Stimulated activated naive CD4-positive, alpha-beta T cell treated with Interleukin-2 at 50 U/mL for 16 hours (primary cell): ENCODE results near the gene NAA15.
A peak's percentile ranks its signal among the peaks of the same experiment; 100 is the strongest.
"Not testable (repeated sequence)": the region's sequence is repeated elsewhere in the genome, so short reads cannot be mapped to it uniquely, and the experiment has no call there.

ENCODE experiments used
- DNase-seq: peaks from one replicate; lab custom pipeline; 2025; lab: John Stamatoyannopoulos, UW

The NAA15 gene

GRCh38 chr4:139301113-139301820 lies at the start of gene NAA15:
Gene NAA15 (plus strand): TSS chr4:139301505. CDS start chr4:139301778, 273 bp downstream.
- peak; percentile 97 for DNase-seq

GRCh38 chr4:139253046-139253445 lies 48.3 kb upstream of the NAA15 start:
- no peak for DNase-seq

- DNase-seq: no peak
These were observed 47.6 kb upstream of the NAA15 start for GRCh38 chr4:139253713-139254112.

GRCh38 chr4:139255581-139255980 lies 45.7 kb upstream of the NAA15 start:
- DNase-seq: not testable (repeated sequence)

GRCh38 chr4:139256349-139256748 lies 45.0 kb upstream of the NAA15 start:
- no peak for DNase-seq

- no peak for DNase-seq
These were observed 35.7 kb upstream of the NAA15 start for GRCh38 chr4:139265654-139266053.

- no peak for DNase-seq
These were observed 35.1 kb upstream of the NAA15 start for GRCh38 chr4:139266208-139266582.

- peak; percentile 81 for DNase-seq
These were observed 34.6 kb upstream of the NAA15 start for GRCh38 chr4:139266583-139267257.

GRCh38 chr4:139267301-139267700 lies 34.0 kb upstream of the NAA15 start:
- DNase-seq: no peak

- no peak for DNase-seq
These were observed 27.5 kb upstream of the NAA15 start for GRCh38 chr4:139273835-139274234.

GRCh38 chr4:139274790-139275189 lies 26.5 kb upstream of the NAA15 start:
- no peak for DNase-seq

- DNase-seq: no peak
These were observed 26.0 kb upstream of the NAA15 start for GRCh38 chr4:139275281-139275735.

- DNase-seq: no peak
These were observed 22.8 kb upstream of the NAA15 start for GRCh38 chr4:139278485-139278884.

- DNase-seq: no peak
These were observed 22.2 kb upstream of the NAA15 start for GRCh38 chr4:139278912-139279759.

- DNase-seq: peak; percentile 7
These were observed 21.3 kb upstream of the NAA15 start, which contains the start of gene MGARP for GRCh38 chr4:139279760-139280620. Gene MGARP (minus strand): TSS chr4:139280225. CDS start chr4:139280158, 67 bp downstream.

GRCh38 chr4:139282065-139282720 lies 19.1 kb upstream of the NAA15 start:
- no peak for DNase-seq

- DNase-seq: no peak
These were observed 18.6 kb upstream of the NAA15 start for GRCh38 chr4:139282721-139283075.

- no peak for DNase-seq
These were observed 15.1 kb upstream of the NAA15 start for GRCh38 chr4:139286186-139286698.

GRCh38 chr4:139295206-139295941 lies 5.9 kb upstream of the NAA15 start:
- DNase-seq: peak; percentile 96

GRCh38 chr4:139295942-139296299 lies 5.4 kb upstream of the NAA15 start:
- DNase-seq: no peak
